Activated CD8-positive, alpha-beta T cell treated with anti-CD3 and anti-CD28 coated beads for 36 hours (primary cell): ENCODE measurements around the gene OXLD1. TPM values are rescaled to one million over a fixed set of nuclear protein-coding genes. Genes with fewer than 3 reads are reported as not detected.

Source experiments
- ATAC-seq: fragments of 200-7000 bp; cut with Tn5 transposase; one replicate; pipeline ENCODE4 v1.10.0; 2021; ENCODE audit warnings: mild to moderate bottlenecking, moderate library complexity
- CTCF ChIA-PET: fragments of 350-600 bp; sonication (Branson Sonifier 250); formaldehyde crosslinking; loops from one replicate; lab custom pipeline; 2021; ENCODE audit warnings: antibody characterized with exemption; lab: Charles Lee
- POLR2A ChIA-PET: fragments of 350-600 bp; sonication (Branson Sonifier 250); formaldehyde crosslinking; loops from one replicate; lab custom pipeline; 2021; ENCODE audit warnings: antibody characterized with exemption; lab: Charles Lee
- DNase-seq: peaks from one replicate; pipeline ENCODE4 v3.0.0-alpha.2; 2020
- H3K27ac Mint-ChIP-seq: one replicate; pipeline ENCODE4 v1.8.0; 2021; ENCODE audit warnings: mild to moderate bottlenecking, mixed read lengths
- H3K27me3 Mint-ChIP-seq: one replicate; pipeline ENCODE4 v1.8.0; 2021; ENCODE audit warnings: mixed read lengths
- H3K36me3 Mint-ChIP-seq: one replicate; pipeline ENCODE4 v1.8.0; 2021; ENCODE audit warnings: low read depth, mixed read lengths
- H3K4me1 Mint-ChIP-seq: one replicate; pipeline ENCODE4 v1.8.0; 2021; ENCODE audit warnings: low read depth, mixed read lengths
- H3K4me3 Mint-ChIP-seq: one replicate; pipeline ENCODE4 v1.8.0; 2021; ENCODE audit warnings: mild to moderate bottlenecking, moderate library complexity, mixed read lengths
- H3K9me3 Mint-ChIP-seq: one replicate; pipeline ENCODE4 v1.8.0; 2021; ENCODE audit warnings: mixed read lengths
- intact Hi-C: fragments of 100-400 bp; cut with micrococcal nuclease; formaldehyde crosslinking; loops from one replicate; pipeline ENCODE4 v1.10.0; 2022
- total RNA-seq, 2 experiments: library from RNA; stranded (reverse); gene quantifications; one replicate each; pipeline ENCODE4 v1.2.3, GENCODE V29; 2021
- TF ChIP-seq, protein P1 (sequence below): fragments of 200-600 bp; IDR thresholded peaks from one replicate; pipeline ENCODE4 v1.8.0; 2022; ENCODE audit warnings: antibody characterized with exemption, mild to moderate bottlenecking

The OXLD1 gene
- total RNA-seq, 2 experiments from 2014 or later = 50.1 to 52.6 TPM

DNA sequence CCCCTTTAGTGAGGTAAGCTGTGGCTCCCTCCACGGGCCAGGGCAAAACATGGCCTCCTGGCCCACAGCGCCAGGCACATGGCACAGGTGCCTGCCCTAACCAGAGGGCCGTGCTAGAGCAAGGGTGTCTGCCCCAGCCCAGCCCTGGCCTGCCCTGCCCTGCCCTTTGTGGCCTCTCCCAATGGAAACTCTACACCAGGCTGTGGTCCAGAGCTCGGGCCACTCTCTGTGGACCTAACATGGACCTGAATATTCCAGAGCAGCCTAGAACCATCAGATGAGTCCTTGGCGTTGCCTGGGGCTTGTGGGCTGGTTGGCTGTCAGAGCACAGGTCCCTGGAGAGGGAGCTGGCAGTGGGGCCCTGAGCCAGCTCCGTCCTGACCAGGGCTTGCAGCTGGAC, 28.8 kb upstream of the OXLD1 start:
- Mint-ChIP-seq H3K36me3 (peaks cover 30% of the 10 kb centered on the region), H3K27me3 (no peaks in the 10 kb centered on the region), H3K27ac (no peak overlapping the region), H3K9me3 (no peaks in the 10 kb centered on the region), H3K4me1 (no peaks in the 10 kb centered on the region), H3K4me3 (no peak overlapping the region)
- ATAC-seq (no peak), DNase-seq (no peak)
- CTCF ChIA-PET = interaction anchor here (0.8 kb wide), 1 partner anchor 37 kb away, joined by 3 read pairs; no protein-coding TSS in a partner anchor
- TF ChIP-seq, protein P1, sequence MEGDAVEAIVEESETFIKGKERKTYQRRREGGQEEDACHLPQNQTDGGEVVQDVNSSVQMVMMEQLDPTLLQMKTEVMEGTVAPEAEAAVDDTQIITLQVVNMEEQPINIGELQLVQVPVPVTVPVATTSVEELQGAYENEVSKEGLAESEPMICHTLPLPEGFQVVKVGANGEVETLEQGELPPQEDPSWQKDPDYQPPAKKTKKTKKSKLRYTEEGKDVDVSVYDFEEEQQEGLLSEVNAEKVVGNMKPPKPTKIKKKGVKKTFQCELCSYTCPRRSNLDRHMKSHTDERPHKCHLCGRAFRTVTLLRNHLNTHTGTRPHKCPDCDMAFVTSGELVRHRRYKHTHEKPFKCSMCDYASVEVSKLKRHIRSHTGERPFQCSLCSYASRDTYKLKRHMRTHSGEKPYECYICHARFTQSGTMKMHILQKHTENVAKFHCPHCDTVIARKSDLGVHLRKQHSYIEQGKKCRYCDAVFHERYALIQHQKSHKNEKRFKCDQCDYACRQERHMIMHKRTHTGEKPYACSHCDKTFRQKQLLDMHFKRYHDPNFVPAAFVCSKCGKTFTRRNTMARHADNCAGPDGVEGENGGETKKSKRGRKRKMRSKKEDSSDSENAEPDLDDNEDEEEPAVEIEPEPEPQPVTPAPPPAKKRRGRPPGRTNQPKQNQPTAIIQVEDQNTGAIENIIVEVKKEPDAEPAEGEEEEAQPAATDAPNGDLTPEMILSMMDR = no peak
- intact Hi-C loops = loop anchor here (5.0 kb wide), 1 partner anchor 173 kb away; no protein-coding TSS in a partner anchor
- POLR2A ChIA-PET = interaction anchor here (0.8 to 2.6 kb wide), 4 partner anchors 9 to 14 kb away, joined by 3 to 14 read pairs (median 4); no protein-coding TSS in a partner anchor

DNA sequence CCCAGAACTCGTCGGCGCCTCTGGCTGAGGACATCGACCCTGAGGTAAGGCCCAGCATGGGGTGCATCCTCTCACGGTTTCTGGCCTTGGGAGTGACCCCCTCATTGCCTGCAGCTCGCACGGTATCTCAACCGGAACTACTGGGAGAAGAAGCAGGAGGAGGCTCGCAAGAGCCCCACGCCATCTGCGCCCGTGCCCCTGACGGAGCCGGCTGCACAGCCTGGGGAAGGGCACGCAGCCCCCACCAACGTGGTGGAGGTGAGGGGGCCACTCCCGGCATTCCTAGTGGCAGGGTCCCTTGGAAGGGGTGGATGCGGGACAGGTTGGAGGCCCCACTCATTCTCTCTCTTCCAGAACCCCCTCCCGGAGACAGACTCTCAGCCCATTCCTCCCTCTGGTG, 28.4 kb upstream of the OXLD1 start:
- TF ChIP-seq, protein P1 = no peak
- DNase-seq (no peak), ATAC-seq (no peak)
- CTCF ChIA-PET = no interaction called here
- H3K27me3 Mint-ChIP-seq = no peaks in the 10 kb centered on the region
- H3K4me1 Mint-ChIP-seq = no peaks in the 10 kb centered on the region
- no peak overlapping the region for H3K4me3 Mint-ChIP-seq
- intact Hi-C loops = loop anchor here (5.0 kb wide), 1 partner anchor 173 kb away; no protein-coding TSS in a partner anchor
- POLR2A ChIA-PET = interaction anchor here (0.8 to 2.6 kb wide), 3 partner anchors 9 to 15 kb away, joined by 3 to 14 read pairs (median 4); no protein-coding TSS in a partner anchor
- H3K27ac Mint-ChIP-seq = no peak overlapping the region
- H3K36me3 Mint-ChIP-seq = peaks cover 33% of the 10 kb centered on the region
- H3K9me3 Mint-ChIP-seq = no peaks in the 10 kb centered on the region

DNA sequence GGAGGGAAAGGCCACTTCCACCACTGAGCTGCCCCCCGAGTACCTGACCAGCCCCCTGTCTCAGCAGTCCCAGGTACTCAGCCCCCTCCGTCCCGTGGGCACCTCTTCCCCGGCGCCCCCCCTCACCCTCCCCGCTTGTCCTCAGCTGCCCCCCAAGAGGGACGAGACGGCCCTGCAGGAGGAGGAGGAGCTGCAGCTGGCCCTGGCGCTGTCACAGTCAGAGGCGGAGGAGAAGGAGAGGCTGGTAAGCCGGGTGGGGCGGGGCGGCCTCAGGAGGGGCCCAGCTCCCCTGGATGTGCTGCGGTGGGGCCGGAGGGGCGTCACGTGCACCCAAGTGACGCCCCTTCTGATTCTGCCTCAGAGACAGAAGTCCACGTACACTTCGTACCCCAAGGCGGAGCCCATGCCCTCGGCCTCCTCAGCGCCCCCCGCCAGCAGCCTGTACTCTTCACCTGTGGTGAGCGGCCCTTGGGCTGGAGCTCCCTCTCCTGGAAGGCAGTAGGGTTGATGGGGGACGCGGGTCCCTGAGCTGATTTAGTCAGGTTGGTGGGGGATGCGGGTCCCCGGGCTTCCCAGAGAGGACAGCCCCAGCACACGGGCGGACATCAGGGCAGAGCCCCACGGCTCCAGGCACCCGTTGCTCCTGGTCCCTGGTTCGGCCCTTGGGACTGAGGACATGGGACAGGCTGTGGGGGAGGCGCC, 27.3 kb upstream of the OXLD1 start:
- CTCF ChIA-PET = no interaction called here
- ATAC-seq = peak; percentile 38
- Mint-ChIP-seq H3K36me3 (peaks cover 38% of the 10 kb centered on the region), H3K9me3 (no peaks in the 10 kb centered on the region), H3K4me1 (peaks cover 4% of the 10 kb centered on the region), H3K4me3 (no peak overlapping the region), H3K27ac (no peak overlapping the region), H3K27me3 (no peaks in the 10 kb centered on the region)
- intact Hi-C loops = no loop called here
- POLR2A ChIA-PET = interaction anchor here (0.7 to 2.3 kb wide), 4 partner anchors 9 to 19 kb away, joined by 3 to 13 read pairs (median 4); partner anchors contain the start of genes ARL16, HGS and MRPL12
- DNase-seq = no peak
- TF ChIP-seq, protein P1 = no peak

DNA sequence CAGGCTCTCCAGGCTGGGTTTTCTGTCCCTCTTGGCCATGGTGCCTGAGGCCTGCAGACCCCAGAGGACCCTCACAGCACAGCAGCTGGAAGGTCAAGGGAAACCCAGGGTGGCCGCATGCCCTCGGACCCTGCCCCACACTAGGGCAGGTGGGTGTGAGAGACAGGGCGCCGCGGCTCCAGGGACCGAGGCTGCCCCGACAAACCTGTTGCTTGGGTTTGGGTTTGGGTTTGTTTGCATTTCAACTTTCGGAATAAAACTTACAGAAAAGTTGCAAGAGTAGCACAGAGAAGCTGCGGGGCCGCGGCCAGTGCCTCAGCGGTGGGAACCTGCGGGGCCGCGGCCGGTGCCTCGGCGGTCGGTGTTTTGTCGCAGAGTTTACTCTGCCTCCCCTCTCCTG, 25.2 kb upstream of the OXLD1 start:
- POLR2A ChIA-PET = no interaction called here

More for the DNA sequence above, 25.2 kb upstream of the OXLD1 start:
- no peak for DNase-seq
- Mint-ChIP-seq H3K4me1 (peaks cover 7% of the 10 kb centered on the region), H3K27ac (no peak overlapping the region), H3K4me3 (no peak overlapping the region), H3K27me3 (no peaks in the 10 kb centered on the region), H3K36me3 (peaks cover 33% of the 10 kb centered on the region), H3K9me3 (no peaks in the 10 kb centered on the region)
- intact Hi-C loops = no loop called here
- ATAC-seq = no peak
- CTCF ChIA-PET = interaction anchor here (1.0 kb wide), 1 partner anchor 16 kb away, joined by 3 read pairs; no protein-coding TSS in a partner anchor
- TF ChIP-seq, protein P1 = no peak
